ENCODE data around the gene KCTD8.

DNA sequence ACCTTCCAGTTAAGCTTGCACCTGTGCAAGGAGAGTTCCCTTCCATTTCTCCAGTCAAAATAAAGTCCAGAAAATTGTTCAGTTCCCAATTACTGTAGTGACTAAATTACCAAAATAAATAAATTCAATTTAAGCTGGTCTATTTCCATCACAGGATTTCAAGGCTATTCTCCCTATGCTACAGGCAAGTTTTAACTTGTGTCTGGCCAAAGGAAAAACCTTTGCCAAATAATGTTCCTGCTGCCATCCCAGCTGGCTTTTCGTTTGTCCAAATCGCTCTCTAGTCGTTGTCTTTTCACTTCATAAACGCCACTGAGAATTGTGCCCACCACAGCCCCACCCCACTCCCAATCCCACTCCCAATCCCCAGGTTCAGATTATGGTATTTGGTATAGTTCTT lies 2.4 kb downstream of the KCTD8 start:
- TF ChIP-seq, protein P1, sequence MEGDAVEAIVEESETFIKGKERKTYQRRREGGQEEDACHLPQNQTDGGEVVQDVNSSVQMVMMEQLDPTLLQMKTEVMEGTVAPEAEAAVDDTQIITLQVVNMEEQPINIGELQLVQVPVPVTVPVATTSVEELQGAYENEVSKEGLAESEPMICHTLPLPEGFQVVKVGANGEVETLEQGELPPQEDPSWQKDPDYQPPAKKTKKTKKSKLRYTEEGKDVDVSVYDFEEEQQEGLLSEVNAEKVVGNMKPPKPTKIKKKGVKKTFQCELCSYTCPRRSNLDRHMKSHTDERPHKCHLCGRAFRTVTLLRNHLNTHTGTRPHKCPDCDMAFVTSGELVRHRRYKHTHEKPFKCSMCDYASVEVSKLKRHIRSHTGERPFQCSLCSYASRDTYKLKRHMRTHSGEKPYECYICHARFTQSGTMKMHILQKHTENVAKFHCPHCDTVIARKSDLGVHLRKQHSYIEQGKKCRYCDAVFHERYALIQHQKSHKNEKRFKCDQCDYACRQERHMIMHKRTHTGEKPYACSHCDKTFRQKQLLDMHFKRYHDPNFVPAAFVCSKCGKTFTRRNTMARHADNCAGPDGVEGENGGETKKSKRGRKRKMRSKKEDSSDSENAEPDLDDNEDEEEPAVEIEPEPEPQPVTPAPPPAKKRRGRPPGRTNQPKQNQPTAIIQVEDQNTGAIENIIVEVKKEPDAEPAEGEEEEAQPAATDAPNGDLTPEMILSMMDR (IDR thresholded peaks at IDR 0.05; ENCODE audit: borderline replicate concordance, extremely low read depth, low read length, poor library complexity, severe bottlenecking): no peak
- TF ChIP-seq EZH2 (IDR thresholded peaks at IDR 0.05; ENCODE audit: borderline replicate concordance, low read depth, low read length, severe bottlenecking): no peak
